Right lobe of liver (tissue), 6 donors: Measurements from ENCODE around the gene SFSWAP. TPM values are rescaled to one million over a fixed set of nuclear protein-coding genes. Genes with fewer than 3 reads are reported as not detected.

ENCODE experiments used
- ATAC-seq, 4 donors: fragments of 200-7000 bp; cut with Tn5 transposase; one replicate each; pipeline ENCODE4 v1.9.1; 2020; ENCODE audit warnings: mild to moderate bottlenecking in 4 of 4, moderate library complexity in 4 of 4
- DNase-seq, 3 donors: peaks; one replicate each; pipeline ENCODE4 v3.0.0-alpha.2; 2020
- H3K27ac ChIP-seq, 3 donors: fragments of 200-600 bp; one replicate each; pipeline ENCODE4 v1.8.0; 2022
- H3K27me3 ChIP-seq, 2 donors: fragments of 200-600 bp; one replicate each; pipeline ENCODE4 v1.8.0; 2022
- H3K36me3 ChIP-seq, 4 donors: fragments of 200-600 bp; sonication (generic) in 1 of 4; one replicate each; pipeline versions ENCODE4 v1.5.1 to v1.8.0; 2017 to 2022; ENCODE audit warnings: control low read depth in 1 of 4
- H3K4me1 ChIP-seq, 4 donors: fragments of 200-600 bp; sonication (generic) in 1 of 4; one replicate each; pipeline versions ENCODE4 v1.5.1 to v1.8.0; 2017 to 2022; ENCODE audit warnings: control low read depth in 1 of 4
- H3K4me3 ChIP-seq, 3 donors: fragments of 200-600 bp; one replicate each; pipeline ENCODE4 v1.8.0; 2022
- H3K9me3 ChIP-seq, 4 donors: fragments of 200-600 bp; sonication (generic) in 1 of 4; one replicate each; pipeline versions ENCODE4 v1.5.1 to v1.8.0; 2017 to 2022; ENCODE audit warnings: control low read depth in 1 of 4
- CTCF ChIP-seq, 4 donors: fragments of 200-600 bp in 3 of 4; fragments of 450-650 bp in 1 of 4; IDR thresholded peaks; one replicate each; pipeline versions ENCODE4 v1.5.1 to v1.8.0; 2016 to 2022; ENCODE audit warnings: antibody characterized with exemption in 4 of 4, mild to moderate bottlenecking in 2 of 4
- POLR2A ChIP-seq: fragments of 450-650 bp; IDR thresholded peaks from one replicate; pipeline ENCODE4 v1.6.1; 2017; ENCODE audit warnings: antibody characterized with exemption, mild to moderate bottlenecking
- WGBS: methylation state at CpG from one replicate; pipeline ENCODE4 v1.1.6; 2018; ENCODE audit warnings: low coverage, low lambda C conversion rate; ENCODE audit not compliant: insufficient coverage; ENCODE audit errors: missing lambda C conversion rate; 5-methylcytosine and 5-hydroxymethylcytosine counted together
- intact Hi-C, 2 donors: fragments of 100-400 bp; cut with DNase I; formaldehyde crosslinking; loops; one replicate each; pipeline versions ENCODE4 v1.11.2 to v1.14.1; 2022
- total RNA-seq, 6 experiments: library from RNA; depleted of rRNA in 2 of 6; stranded (reverse); fragments of >200 nt in 2 of 6; fragmentation: NEBNext Ultra II Directional in 3 of 6; extraction: Animal tissue kit (Norgen Biotek cat#: 25700) in 3 of 6; gene quantifications; one replicate each; pipeline versions ENCODE4 v1.1.0 to v1.2.4, GENCODE V29; 2016 to 2023
- donor health status: DM: no; HTN: yes; CAD: no.
- donor health status: DM: no; HTN: no; CAD: no.
- donor health status: DM: no; HTN: no; CAD: no.
- donor health status: DM: no; HTN: yes; CAD: no.
- donor health status: DM: no; HTN: yes; CAD: no.

The SFSWAP gene
- total RNA-seq, 6 experiments from 2014 or later = 9.8 to 20.2 (median 13.1) TPM

DNA sequence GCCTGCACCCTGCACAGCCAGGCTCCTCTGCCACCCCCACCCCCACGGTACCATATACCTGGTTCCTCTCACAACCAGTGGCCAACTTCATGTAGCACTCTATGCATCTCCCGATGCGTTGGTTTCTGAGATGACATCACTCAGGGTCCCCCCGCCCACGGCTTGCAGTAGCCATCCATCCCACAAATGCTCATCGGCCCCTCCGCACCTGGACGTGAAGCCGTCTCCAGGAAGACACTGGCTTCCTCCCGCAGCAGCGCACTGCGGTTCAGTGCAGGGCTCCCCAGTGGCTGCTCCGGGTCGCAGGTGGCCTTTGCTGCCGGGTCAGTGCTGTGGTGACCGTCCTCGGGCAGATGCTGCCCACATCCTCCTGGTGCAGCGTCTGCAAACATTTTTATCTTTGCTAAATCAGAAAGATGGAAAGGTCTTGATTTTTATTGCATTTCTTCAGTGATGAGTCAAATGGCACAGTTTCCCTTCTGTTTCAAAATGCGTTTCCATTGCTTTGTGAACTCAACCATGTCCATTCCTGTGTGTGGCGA, 89.8 kb downstream of the SFSWAP start:
- DNase-seq (no peak), ATAC-seq (no peak)
- TF ChIP-seq POLR2A (no peak), CTCF (IDR thresholded peaks at IDR 0.05) (no peak)
- H3K4me3 ChIP-seq = no peak overlapping the region
- intact Hi-C loops = no loop called here
- H3K27me3 ChIP-seq = no peaks in the 10 kb centered on the region
- H3K4me1 ChIP-seq = no peaks in the 10 kb centered on the region
- H3K36me3 ChIP-seq = peaks cover 0 to 34% (median 10%) of the 10 kb centered on the region in 4 donors
- no peaks in the 10 kb centered on the region for H3K9me3 ChIP-seq
- 92% methylated on average over 8 of the region's 20 CpGs for WGBS
- no peak overlapping the region for H3K27ac ChIP-seq

GRCh38 chr12:131801254-131801866, 90.5 kb downstream of the SFSWAP start:
- 81% methylated on average over 12 of the region's 35 CpGs for WGBS
- DNase-seq = no peak
- no peak for ATAC-seq
- no peaks in the 10 kb centered on the region for H3K9me3 ChIP-seq
- no peak overlapping the region for H3K4me3 ChIP-seq
- intact Hi-C loops = no loop called here
- H3K4me1 ChIP-seq = no peaks in the 10 kb centered on the region
- H3K36me3 ChIP-seq = peaks cover 0 to 34% (median 10%) of the 10 kb centered on the region in 4 donors
- H3K27me3 ChIP-seq = no peaks in the 10 kb centered on the region
- H3K27ac ChIP-seq = no peak overlapping the region
- no peak for TF ChIP-seq CTCF (IDR thresholded peaks at IDR 0.05)
- TF ChIP-seq POLR2A = no peak

DNA sequence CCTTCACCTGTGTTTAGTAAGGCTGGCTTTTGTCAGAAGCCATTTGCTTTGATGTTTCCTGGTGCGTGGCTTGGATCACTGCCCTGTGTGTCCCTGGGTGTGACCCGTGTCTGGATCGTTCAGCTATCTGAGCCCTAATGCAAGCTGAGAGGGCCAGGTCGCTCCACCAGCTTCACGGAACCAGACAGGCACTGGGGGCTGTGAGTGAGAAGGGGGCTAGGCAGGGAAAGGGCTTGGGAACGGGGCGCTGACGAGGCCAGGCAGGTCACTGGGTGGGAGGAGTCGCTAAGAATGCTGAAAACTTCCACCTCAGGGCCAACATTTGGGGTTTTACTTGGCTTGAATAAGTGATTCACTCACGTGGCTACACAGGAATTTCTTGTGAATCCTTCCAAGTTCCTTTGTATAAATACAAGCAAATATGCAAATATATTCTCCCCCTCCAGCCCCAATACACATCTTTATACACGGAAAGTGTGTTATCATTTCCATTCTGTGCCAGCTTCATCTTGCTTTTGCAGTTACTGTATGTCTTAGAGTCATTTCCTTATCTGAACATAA, 93.2 kb downstream of the SFSWAP start:
- Histone ChIP-seq H3K4me1 (no peaks in the 10 kb centered on the region), H3K27me3 (no peaks in the 10 kb centered on the region), H3K9me3 (no peaks in the 10 kb centered on the region), H3K4me3 (no peak overlapping the region), H3K27ac (no peak overlapping the region), H3K36me3 (peaks cover 0 to 15% (median 0%) of the 10 kb centered on the region in 4 donors)
- WGBS = 32% methylated on average over 10 of the region's 11 CpGs
- no peak for TF ChIP-seq POLR2A
- no peak for TF ChIP-seq CTCF (IDR thresholded peaks at IDR 0.05)
- peak in 1 of 4 donors; percentile 16 for ATAC-seq
- no peak for DNase-seq
- intact Hi-C loops = no loop called here

GRCh38 chr12:131805421-131805820, 94.5 kb downstream of the SFSWAP start:
- Histone ChIP-seq H3K4me3 (no peak overlapping the region), H3K4me1 (no peaks in the 10 kb centered on the region), H3K9me3 (no peaks in the 10 kb centered on the region), H3K27me3 (no peaks in the 10 kb centered on the region), H3K36me3 (peaks cover 0 to 5% (median 0%) of the 10 kb centered on the region in 4 donors), H3K27ac (no peak overlapping the region)
- DNase-seq (no peak), ATAC-seq (no peak)
- TF ChIP-seq CTCF (IDR thresholded peaks at IDR 0.05) (no peak), POLR2A (no peak)
- intact Hi-C loops = no loop called here
- WGBS = 66% methylated on average over 5 of the region's 5 CpGs
